Measurements from ENCODE around the gene FAM162B.
"Not testable (repeated sequence)": the region's sequence is repeated elsewhere in the genome, so short reads cannot be mapped to it uniquely, and the experiment has no call there.

Gene FAM162B

DNA sequence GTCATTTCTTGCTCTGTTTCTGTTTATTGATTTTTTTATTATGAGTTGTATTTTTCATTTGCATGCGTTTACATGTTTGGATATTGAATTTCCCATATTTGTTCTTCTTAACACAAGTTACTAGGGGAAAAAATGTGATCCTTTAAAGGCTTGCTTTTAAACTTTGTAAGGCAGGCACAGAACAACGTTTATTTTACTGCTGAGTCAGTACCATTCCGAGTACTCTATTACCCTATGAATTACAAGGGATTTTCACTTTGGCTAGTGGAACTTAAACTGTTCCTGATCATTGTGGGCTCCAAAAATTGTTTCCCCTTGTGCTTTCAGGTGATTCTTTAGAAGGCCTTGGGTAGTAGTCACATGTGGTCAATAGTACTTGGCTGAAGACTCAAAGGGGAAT lies 28.5 kb downstream of the FAM162B start:
- peaks cover 0 to 4% (median 3%) of the 10 kb centered on the region in 5 donors for H3K9me3 ChIP-seq (ENCODE audit: control insufficient read depth in 5 of 5, low read length in 5 of 5)
- no peaks in the 10 kb centered on the region for H3K27me3 ChIP-seq (ENCODE audit: control insufficient read depth in 5 of 5, insufficient read depth in 4 of 5, low read length in 5 of 5)
- H3K4me1 ChIP-seq (ENCODE audit: control insufficient read depth in 5 of 5, insufficient read depth in 5 of 5, low read length in 5 of 5), result no peaks in the 10 kb centered on the region
- no peak overlapping the region for H3K27ac ChIP-seq (ENCODE audit: low read depth, low read length)
- no peak overlapping the region for H3K9ac ChIP-seq (ENCODE audit: low read length in 5 of 5)
- H3K4me3 ChIP-seq (ENCODE audit: low read depth in 1 of 5, low read length in 5 of 5), result no peak overlapping the region
- peaks cover 0 to 31% (median 5%) of the 10 kb centered on the region in 5 donors for H3K36me3 ChIP-seq (ENCODE audit: control insufficient read depth in 5 of 5, insufficient read depth in 5 of 5, low read length in 5 of 5)

DNA sequence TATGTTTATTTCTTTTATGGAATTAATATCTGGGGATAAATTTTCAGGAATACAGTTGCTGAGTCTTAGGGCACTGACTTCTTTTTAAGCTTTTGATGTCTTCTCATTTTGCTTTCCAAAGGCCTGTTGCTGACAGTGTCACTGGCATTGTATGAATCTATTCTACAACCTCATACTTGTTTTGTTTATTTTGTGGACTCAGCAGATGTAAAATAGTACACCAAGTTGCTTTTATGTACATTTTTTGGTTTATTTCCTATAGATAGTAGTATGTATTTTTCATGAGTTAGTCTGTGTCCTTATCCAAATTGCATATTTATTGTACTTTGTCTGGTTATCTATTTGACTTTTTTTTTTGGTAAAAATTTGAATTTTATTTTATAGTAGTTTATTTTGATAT lies 35.0 kb downstream of the FAM162B start:
- Histone ChIP-seq H3K4me3 (ENCODE audit: low read depth in 1 of 5, low read length in 5 of 5) (no peak overlapping the region), H3K4me1 (ENCODE audit: control insufficient read depth in 5 of 5, insufficient read depth in 5 of 5, low read length in 5 of 5) (no peaks in the 10 kb centered on the region), H3K9me3 (ENCODE audit: control insufficient read depth in 5 of 5, low read length in 5 of 5) (no peaks in the 10 kb centered on the region)

DNA sequence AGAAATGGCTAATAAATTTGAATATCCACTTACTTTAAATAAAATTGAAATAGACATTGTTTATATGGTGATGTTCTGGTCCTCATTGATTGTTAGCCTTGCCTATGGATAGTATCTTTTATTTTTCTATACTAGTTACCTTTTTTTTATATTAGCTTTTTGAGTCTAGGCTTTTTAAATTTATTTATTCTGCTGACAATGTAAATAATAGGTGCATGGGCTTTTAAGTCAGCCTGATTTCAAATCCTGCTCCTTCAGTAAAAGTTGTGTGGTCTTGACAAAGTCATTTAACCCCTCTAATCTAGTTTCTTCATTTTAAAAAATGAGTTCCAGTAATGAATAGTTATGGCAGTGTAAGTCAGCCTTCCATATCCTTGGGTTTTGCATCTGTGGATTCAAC lies 38.6 kb downstream of the FAM162B start:
- H3K9me3 ChIP-seq (ENCODE audit: control insufficient read depth in 5 of 5, low read length in 5 of 5), result no peaks in the 10 kb centered on the region
- peaks cover 29 to 73% (median 39%) of the 10 kb centered on the region in 5 donors for H3K36me3 ChIP-seq (ENCODE audit: control insufficient read depth in 5 of 5, insufficient read depth in 5 of 5, low read length in 5 of 5)
- H3K4me3 ChIP-seq (ENCODE audit: low read depth in 1 of 5, low read length in 5 of 5), result no peak overlapping the region
- H3K9ac ChIP-seq (ENCODE audit: low read length in 5 of 5), result no peak overlapping the region
- H3K27ac ChIP-seq (ENCODE audit: low read depth, low read length), result no peak overlapping the region
- H3K27me3 ChIP-seq (ENCODE audit: control insufficient read depth in 5 of 5, insufficient read depth in 4 of 5, low read length in 5 of 5), result no peaks in the 10 kb centered on the region
- no peaks in the 10 kb centered on the region for H3K4me1 ChIP-seq (ENCODE audit: control insufficient read depth in 5 of 5, insufficient read depth in 5 of 5, low read length in 5 of 5)

More for the DNA sequence above, 35.0 kb downstream of the FAM162B start:
- H3K9ac ChIP-seq (ENCODE audit: low read length in 5 of 5), result no peak overlapping the region
- peaks cover 15 to 67% (median 25%) of the 10 kb centered on the region in 5 donors for H3K36me3 ChIP-seq (ENCODE audit: control insufficient read depth in 5 of 5, insufficient read depth in 5 of 5, low read length in 5 of 5)
- no peak overlapping the region for H3K27ac ChIP-seq (ENCODE audit: low read depth, low read length)
- H3K27me3 ChIP-seq (ENCODE audit: control insufficient read depth in 5 of 5, insufficient read depth in 4 of 5, low read length in 5 of 5), result no peaks in the 10 kb centered on the region

- H3K9me3 ChIP-seq (ENCODE audit: control insufficient read depth in 5 of 5, low read length in 5 of 5), result peaks cover 0 to 6% (median 2%) of the 10 kb centered on the region in 5 donors
- H3K9ac ChIP-seq (ENCODE audit: low read length in 5 of 5), result no peak overlapping the region
- no peak overlapping the region for H3K27ac ChIP-seq (ENCODE audit: low read depth, low read length)
- no peaks in the 10 kb centered on the region for H3K27me3 ChIP-seq (ENCODE audit: control insufficient read depth in 5 of 5, insufficient read depth in 4 of 5, low read length in 5 of 5)
- H3K4me3 ChIP-seq (ENCODE audit: low read depth in 1 of 5, low read length in 5 of 5), result no peak overlapping the region
- H3K4me1 ChIP-seq (ENCODE audit: control insufficient read depth in 5 of 5, insufficient read depth in 5 of 5, low read length in 5 of 5), result no peaks in the 10 kb centered on the region
- peaks cover 19 to 50% (median 33%) of the 10 kb centered on the region in 5 donors for H3K36me3 ChIP-seq (ENCODE audit: control insufficient read depth in 5 of 5, insufficient read depth in 5 of 5, low read length in 5 of 5)
These were observed 50.8 kb downstream of the FAM162B start for GRCh38 chr6:116714761-116715160.

DNA sequence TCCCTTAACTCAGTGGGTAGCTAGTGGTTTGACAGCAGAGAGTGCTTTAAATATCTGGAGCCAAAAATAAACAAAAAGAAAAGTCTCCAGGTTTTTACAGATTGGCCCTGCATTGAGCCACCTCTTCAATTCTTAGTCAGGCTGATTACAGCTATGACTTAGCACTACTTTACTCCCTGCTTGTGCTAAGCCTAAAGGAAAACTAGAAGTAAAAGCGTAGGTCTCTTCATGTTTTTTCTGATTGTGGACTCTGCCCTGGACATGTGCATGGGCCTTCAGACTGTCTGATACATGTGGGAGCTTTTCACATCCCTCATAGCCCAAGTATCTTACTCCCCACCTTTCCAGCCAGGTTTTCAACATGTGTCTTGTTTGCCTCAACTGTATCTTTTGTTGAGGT lies 51.2 kb downstream of the FAM162B start:
- Histone ChIP-seq H3K9me3 (ENCODE audit: control insufficient read depth in 5 of 5, low read length in 5 of 5) (peaks cover 0 to 6% (median 2%) of the 10 kb centered on the region in 5 donors), H3K4me3 (ENCODE audit: low read depth in 1 of 5, low read length in 5 of 5) (no peak overlapping the region), H3K36me3 (ENCODE audit: control insufficient read depth in 5 of 5, insufficient read depth in 5 of 5, low read length in 5 of 5) (peaks cover 14 to 47% (median 29%) of the 10 kb centered on the region in 5 donors), H3K27ac (ENCODE audit: low read depth, low read length) (no peak overlapping the region), H3K9ac (ENCODE audit: low read length in 5 of 5) (no peak overlapping the region), H3K27me3 (ENCODE audit: control insufficient read depth in 5 of 5, insufficient read depth in 4 of 5, low read length in 5 of 5) (no peaks in the 10 kb centered on the region), H3K4me1 (ENCODE audit: control insufficient read depth in 5 of 5, insufficient read depth in 5 of 5, low read length in 5 of 5) (no peaks in the 10 kb centered on the region)

GRCh38 chr6:116705917-116706316 lies 59.6 kb downstream of the FAM162B start:
- no peaks in the 10 kb centered on the region for H3K4me1 ChIP-seq (ENCODE audit: control insufficient read depth in 5 of 5, insufficient read depth in 5 of 5, low read length in 5 of 5)
- no peak overlapping the region for H3K4me3 ChIP-seq (ENCODE audit: low read depth in 1 of 5, low read length in 5 of 5)
- H3K27ac ChIP-seq (ENCODE audit: low read depth, low read length), result no peak overlapping the region
- H3K9me3 ChIP-seq (ENCODE audit: control insufficient read depth in 5 of 5, low read length in 5 of 5), result no peaks in the 10 kb centered on the region
- H3K36me3 ChIP-seq (ENCODE audit: control insufficient read depth in 5 of 5, insufficient read depth in 5 of 5, low read length in 5 of 5), result peaks cover 16 to 47% (median 24%) of the 10 kb centered on the region in 5 donors
- H3K9ac ChIP-seq (ENCODE audit: low read length in 5 of 5), result no peak overlapping the region
- no peaks in the 10 kb centered on the region for H3K27me3 ChIP-seq (ENCODE audit: control insufficient read depth in 5 of 5, insufficient read depth in 4 of 5, low read length in 5 of 5)

GRCh38 chr6:116703888-116704287 lies 61.6 kb downstream of the FAM162B start:
- not testable (repeated sequence) for H3K9ac ChIP-seq (ENCODE audit: low read length in 5 of 5); H3K27ac ChIP-seq (ENCODE audit: low read depth, low read length); H3K4me1 ChIP-seq (ENCODE audit: control insufficient read depth in 5 of 5, insufficient read depth in 5 of 5, low read length in 5 of 5); H3K9me3 ChIP-seq (ENCODE audit: control insufficient read depth in 5 of 5, low read length in 5 of 5); H3K4me3 ChIP-seq (ENCODE audit: low read depth in 1 of 5, low read length in 5 of 5); H3K27me3 ChIP-seq (ENCODE audit: control insufficient read depth in 5 of 5, insufficient read depth in 4 of 5, low read length in 5 of 5)
- H3K36me3 ChIP-seq (ENCODE audit: control insufficient read depth in 5 of 5, insufficient read depth in 5 of 5, low read length in 5 of 5), result peaks cover 16 to 53% (median 32%) of the 10 kb centered on the region in 5 donors

Measured in subcutaneous abdominal adipose tissue (tissue), 5 donors.